Measurements from ENCODE around the gene NEK10.

- no peak for TF ChIP-seq EZH2 (IDR thresholded peaks at IDR 0.05; ENCODE audit: low read depth)
- no peak for TF ChIP-seq CTCF (conservative IDR thresholded peaks at IDR 0.05)
These were observed 272.0 kb downstream of the NEK10 start for GRCh38 chr3:27097182-27097581.

All from PC-9 (cell line).